NT2/D1 (cell line): ENCODE data around the gene AQP9.
"Not testable (repeated sequence)": the region's sequence is repeated elsewhere in the genome, so short reads cannot be mapped to it uniquely, and the experiment has no call there.

ENCODE experiments used
- DNase-seq: peaks from one replicate; pipeline ENCODE4 v3.0.0-alpha.2; 2011; ENCODE audit warnings: low read depth, low spot score
- H3K27me3 ChIP-seq: 2 replicates; pipeline ENCODE4 v1.6.0; 2011; ENCODE audit warnings: mild to moderate bottlenecking; ENCODE audit not compliant: insufficient read length, insufficient read depth
- H3K36me3 ChIP-seq: 2 replicates; pipeline ENCODE4 v1.6.1; 2011; ENCODE audit warnings: mild to moderate bottlenecking, low read length, mixed read lengths; ENCODE audit not compliant: insufficient read depth, insufficient read length
- H3K4me1 ChIP-seq: 2 replicates; pipeline ENCODE4 v1.5.1; 2011; ENCODE audit not compliant: insufficient read depth, insufficient read length
- H3K4me3 ChIP-seq: 2 replicates; pipeline ENCODE4 v1.5.1; 2011; ENCODE audit warnings: low read depth; ENCODE audit not compliant: insufficient read length
- H3K9ac ChIP-seq: 2 replicates; pipeline ENCODE4 v1.6.0; 2011; ENCODE audit warnings: low read depth; ENCODE audit not compliant: insufficient read length
- H3K9me3 ChIP-seq: 2 replicates; pipeline ENCODE4 v1.5.1; 2011; ENCODE audit warnings: mild to moderate bottlenecking, low read length; ENCODE audit not compliant: insufficient read depth
- SUZ12 ChIP-seq: IDR thresholded peaks from 2 replicates; pipeline ENCODE4 v1.6.1; 2011; ENCODE audit not compliant: insufficient read length, insufficient read depth; ENCODE audit errors: extremely low read depth
- YY1 ChIP-seq: IDR thresholded peaks from 2 replicates; pipeline ENCODE4 v1.6.1; 2011; ENCODE audit not compliant: insufficient read length, insufficient read depth
- ZNF274 ChIP-seq: IDR thresholded peaks from 2 replicates; pipeline ENCODE4 v1.6.1; 2011; ENCODE audit warnings: mild to moderate bottlenecking, low read depth, low read length

Gene AQP9

GRCh38 chr15:58206151-58206550, 68.0 kb downstream of the AQP9 start:
- H3K4me3 ChIP-seq: no peak overlapping the region

GRCh38 chr15:58208217-58208616, 70.0 kb downstream of the AQP9 start:
- H3K9me3 ChIP-seq, H3K4me1 ChIP-seq, H3K9ac ChIP-seq, H3K36me3 ChIP-seq, H3K27me3 ChIP-seq, DNase-seq, H3K4me3 ChIP-seq: not testable (repeated sequence)

More at GRCh38 chr15:58206151-58206550, 68.0 kb downstream of the AQP9 start:
- Histone ChIP-seq H3K9me3 (no peaks in the 10 kb centered on the region), H3K4me1 (no peaks in the 10 kb centered on the region), H3K27me3 (no peaks in the 10 kb centered on the region), H3K36me3 (no peaks in the 10 kb centered on the region), H3K9ac (no peak overlapping the region)
- no peak for DNase-seq
- TF ChIP-seq SUZ12 (no peak), YY1 (no peak), ZNF274 (no peak)

- DNase-seq, H3K9me3 ChIP-seq: not testable (repeated sequence)
Measured at GRCh38 chr15:58209007-58209481, 70.9 kb downstream of the AQP9 start.

GRCh38 chr15:58210031-58210430, 71.8 kb downstream of the AQP9 start:
- H3K9me3 ChIP-seq, H3K4me3 ChIP-seq, H3K4me1 ChIP-seq, H3K36me3 ChIP-seq, DNase-seq, H3K27me3 ChIP-seq, H3K9ac ChIP-seq: not testable (repeated sequence)

More at GRCh38 chr15:58209007-58209481, 70.9 kb downstream of the AQP9 start:
- H3K9ac ChIP-seq, H3K36me3 ChIP-seq, H3K27me3 ChIP-seq, H3K4me1 ChIP-seq, H3K4me3 ChIP-seq: not testable (repeated sequence)

GRCh38 chr15:58212909-58213526, 74.8 kb downstream of the AQP9 start:
- Histone ChIP-seq H3K27me3 (no peaks in the 10 kb centered on the region), H3K4me1 (no peaks in the 10 kb centered on the region), H3K36me3 (no peaks in the 10 kb centered on the region), H3K9ac (no peak overlapping the region), H3K4me3 (no peak overlapping the region), H3K9me3 (no peaks in the 10 kb centered on the region)
- TF ChIP-seq SUZ12 (no peak), YY1 (no peak), ZNF274 (no peak)
- DNase-seq: no peak

- H3K9me3 ChIP-seq: no peaks in the 10 kb centered on the region
- DNase-seq: no peak
- no peaks in the 10 kb centered on the region for H3K4me1 ChIP-seq
- TF ChIP-seq SUZ12 (no peak), ZNF274 (no peak), YY1 (no peak)
- H3K9ac ChIP-seq: no peak overlapping the region
- H3K27me3 ChIP-seq: no peaks in the 10 kb centered on the region
- H3K4me3 ChIP-seq: no peak overlapping the region
- no peaks in the 10 kb centered on the region for H3K36me3 ChIP-seq
Measured at GRCh38 chr15:58213587-58214338, 75.6 kb downstream of the AQP9 start.

GRCh38 chr15:58214591-58215340, 76.6 kb downstream of the AQP9 start:
- Histone ChIP-seq H3K9ac (no peak overlapping the region), H3K4me3 (no peak overlapping the region), H3K27me3 (no peaks in the 10 kb centered on the region), H3K9me3 (no peaks in the 10 kb centered on the region), H3K36me3 (no peaks in the 10 kb centered on the region), H3K4me1 (no peaks in the 10 kb centered on the region)
- no peak for DNase-seq
- TF ChIP-seq ZNF274 (no peak), SUZ12 (no peak), YY1 (no peak)
